GM08714 (cell line): ENCODE results near the gene FMN1.
"Not testable (repeated sequence)": the region's sequence is repeated elsewhere in the genome, so short reads cannot be mapped to it uniquely, and the experiment has no call there.

Experiments
- H3K4me3 ChIP-seq: fragments of 200-500 bp; sonication (Bioruptor generic); 2 replicates; pipeline ENCODE4 v1.5.1; 2014; ENCODE audit warnings: mild to moderate bottlenecking, low read length, inconsistent platforms
- ZNF274 ChIP-seq: IDR thresholded peaks from 2 replicates; pipeline ENCODE4 v1.6.1; 2012; ENCODE audit warnings: mild to moderate bottlenecking, low read depth, low read length

Gene FMN1

DNA sequence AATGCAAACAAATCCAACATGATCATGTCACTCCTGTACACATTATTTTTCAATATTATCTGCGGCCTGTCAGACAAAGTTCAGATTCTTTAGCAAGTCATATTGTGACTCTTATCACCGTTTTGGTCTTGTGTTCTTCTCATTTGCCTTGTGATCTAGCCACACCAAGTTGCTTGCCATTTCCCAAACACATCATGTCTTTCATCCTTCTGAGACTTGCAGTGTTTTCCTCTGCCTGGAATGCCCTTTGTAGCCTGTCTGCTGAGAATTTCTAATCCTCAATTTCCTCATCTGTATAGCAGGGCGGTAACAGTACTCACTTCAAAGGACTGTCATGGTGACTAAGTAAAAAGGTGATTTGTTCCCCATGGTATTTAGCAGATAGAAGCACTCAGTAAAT, 341.7 kb downstream of the FMN1 start:
- no peak for TF ChIP-seq ZNF274
- no peak overlapping the region for H3K4me3 ChIP-seq

DNA sequence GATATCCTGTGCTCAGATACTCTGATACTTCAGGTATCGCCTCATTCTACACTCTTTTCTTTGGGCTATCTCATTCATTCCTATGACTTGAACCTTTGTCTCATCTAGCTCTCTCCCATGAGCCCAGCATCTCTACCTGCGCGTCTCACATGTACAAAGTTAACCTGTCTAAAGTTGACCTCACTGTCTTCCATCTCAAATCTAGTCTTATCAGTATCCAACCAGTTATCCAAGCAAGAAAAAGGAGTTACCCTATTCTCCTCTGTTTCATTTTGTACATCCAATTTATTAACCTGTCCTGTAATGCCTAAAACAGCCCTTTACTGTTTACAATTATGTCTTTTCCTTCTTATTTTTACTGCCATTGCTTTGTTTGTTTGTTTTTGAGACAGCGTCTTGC, 342.5 kb downstream of the FMN1 start:
- no peak for TF ChIP-seq ZNF274
- H3K4me3 ChIP-seq = no peak overlapping the region

DNA sequence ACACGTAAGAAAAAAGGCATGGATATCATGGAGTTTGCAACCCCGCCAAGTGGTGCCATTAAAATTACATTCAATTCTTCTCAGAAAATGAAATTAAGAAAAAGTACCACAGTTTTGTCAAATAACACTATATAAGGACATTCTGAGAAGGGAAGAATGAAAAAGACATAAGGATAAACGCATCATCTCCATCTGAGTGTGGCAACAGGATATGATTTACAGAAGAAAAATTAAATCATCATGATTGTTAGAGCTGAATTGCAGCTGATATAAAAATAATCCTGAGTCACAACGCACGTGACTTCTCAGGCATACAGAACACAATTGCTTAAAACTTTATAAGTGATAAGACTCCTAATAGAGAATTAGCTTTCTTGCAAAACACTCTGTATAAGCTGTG, 342.9 kb downstream of the FMN1 start:
- TF ChIP-seq ZNF274 = no peak
- no peak overlapping the region for H3K4me3 ChIP-seq

DNA sequence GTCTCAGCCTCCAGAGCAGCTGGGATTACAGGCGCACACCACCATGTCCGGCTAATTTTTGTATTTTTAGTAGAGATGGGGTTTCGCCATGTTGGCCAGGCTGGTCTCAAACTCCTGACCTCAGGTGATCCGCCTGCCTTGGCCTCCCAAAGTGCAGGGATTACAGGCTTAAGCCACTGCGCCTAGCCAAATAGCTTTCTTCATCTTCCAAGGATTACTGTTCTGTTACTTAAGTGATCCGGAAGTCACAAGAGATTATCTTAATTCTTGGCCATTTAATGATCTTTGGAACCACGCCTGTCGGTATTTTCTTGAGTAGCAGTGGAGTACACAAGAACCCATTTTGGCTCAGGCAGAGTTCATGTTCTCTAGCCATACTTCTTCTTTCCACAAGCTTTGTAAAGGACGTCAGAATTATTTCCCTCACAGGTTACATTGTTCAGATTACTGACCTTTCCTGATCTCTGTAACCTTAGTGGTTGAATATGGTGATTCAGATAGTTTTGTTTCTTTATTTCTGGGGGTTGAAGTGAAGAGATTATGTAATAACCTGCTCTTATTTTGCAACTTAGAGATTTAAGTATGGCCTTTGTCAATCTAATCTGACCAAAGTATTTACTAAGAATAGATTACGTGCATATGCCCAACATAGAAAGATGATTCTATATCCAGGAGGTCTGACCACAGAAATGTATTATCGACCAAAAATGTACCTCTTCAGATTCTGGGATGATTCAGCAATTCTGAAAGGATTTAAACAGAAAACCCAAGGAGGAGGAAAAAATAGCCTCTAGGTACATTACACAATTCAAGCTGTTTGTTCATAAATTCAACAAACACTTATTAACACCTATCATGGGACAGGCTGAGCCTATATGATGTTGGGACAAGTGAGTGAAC, 344.5 kb downstream of the FMN1 start:
- no peak for TF ChIP-seq ZNF274
- H3K4me3 ChIP-seq = no peak overlapping the region

DNA sequence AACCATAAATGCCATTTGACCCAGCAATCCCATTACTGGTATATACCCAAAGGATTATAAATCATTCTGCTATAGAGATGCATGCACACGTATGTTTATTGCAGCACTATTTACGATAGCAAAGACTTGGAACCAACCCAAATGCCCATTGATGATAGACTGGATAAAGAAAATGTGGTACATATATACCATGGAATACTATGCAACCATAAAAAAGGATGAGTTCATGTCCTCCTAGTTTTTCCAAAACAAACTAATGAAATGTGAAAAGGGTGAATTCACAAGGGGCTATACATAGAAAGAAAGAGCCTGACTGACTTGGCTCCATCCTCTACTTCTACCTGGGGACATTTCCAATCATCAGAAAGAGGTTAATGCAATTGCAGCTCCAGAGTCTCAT, 347.8 kb downstream of the FMN1 start:
- not testable (repeated sequence) for H3K4me3 ChIP-seq

DNA sequence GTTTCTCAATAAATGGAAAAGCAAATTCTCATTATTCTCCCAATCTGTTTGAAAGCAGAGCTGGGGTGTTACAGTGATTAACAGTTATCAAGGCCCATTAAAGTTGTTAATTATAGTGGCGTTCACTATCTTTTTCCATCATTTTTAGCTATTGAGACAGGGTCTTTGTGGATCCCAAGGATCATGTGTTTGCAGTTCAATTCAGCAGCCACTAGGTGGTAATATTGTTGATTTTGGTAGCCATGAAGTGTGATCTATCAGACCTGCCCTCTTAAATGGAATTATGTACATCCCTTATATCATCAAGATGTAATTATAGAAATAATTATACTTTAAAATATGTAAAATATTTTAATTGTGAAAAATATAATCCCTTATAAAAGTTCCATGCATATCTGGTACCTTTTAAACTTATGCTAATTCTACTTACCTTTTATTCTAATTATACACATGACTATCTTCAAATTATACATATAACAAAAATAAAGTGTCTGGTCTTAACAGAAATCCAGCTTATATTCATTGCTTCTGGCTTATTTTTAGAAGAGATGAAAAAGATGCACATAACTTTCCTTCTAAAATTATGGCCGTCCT, 350.3 kb downstream of the FMN1 start:
- no peak for TF ChIP-seq ZNF274
- H3K4me3 ChIP-seq = no peak overlapping the region

DNA sequence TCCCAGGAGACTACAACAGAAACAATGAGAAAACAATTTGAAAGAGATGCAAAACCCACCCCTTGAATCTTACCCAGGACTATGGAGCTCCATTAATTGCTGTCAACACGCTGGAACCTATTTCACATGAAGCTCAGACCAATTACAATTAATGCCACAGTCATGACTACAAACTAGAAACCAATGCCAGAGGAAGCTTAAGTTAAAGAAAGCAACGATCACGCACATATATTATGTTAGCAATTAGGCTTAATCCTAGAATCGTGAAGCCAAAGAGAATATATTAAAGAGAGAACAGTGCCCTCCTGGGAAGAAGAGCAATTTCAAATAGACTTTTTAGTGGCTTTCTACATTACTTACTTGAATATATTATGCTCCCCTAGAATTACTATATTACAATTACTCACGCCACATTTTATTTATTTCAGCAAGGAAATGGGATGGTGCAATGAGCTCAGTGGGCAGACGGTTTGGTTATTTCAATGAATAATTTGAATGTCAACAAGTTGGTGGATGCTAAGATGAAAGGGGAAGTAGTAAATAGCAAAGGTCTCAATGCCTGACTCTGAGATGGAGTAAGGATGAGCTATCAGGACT, 351.2 kb downstream of the FMN1 start:
- no peak for TF ChIP-seq ZNF274
- H3K4me3 ChIP-seq = no peak overlapping the region

DNA sequence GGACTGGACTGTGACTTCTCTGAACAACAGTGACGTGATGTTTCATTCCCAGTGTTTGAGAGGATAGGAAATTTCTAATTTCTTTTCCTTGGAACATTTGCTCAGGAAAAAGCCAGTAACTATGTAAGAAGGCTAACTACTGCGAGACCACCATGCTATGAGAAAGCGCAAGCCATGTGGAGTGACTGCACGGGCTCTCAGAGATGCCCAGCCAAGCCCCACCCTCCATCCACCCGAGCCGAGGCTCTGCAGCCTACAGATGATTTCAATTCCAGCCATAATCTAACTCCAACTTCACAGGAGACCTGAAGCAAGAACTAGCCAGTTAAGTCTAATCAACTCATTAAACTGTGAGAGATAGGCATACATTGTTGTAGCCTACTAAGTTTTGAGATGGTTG, 352.4 kb downstream of the FMN1 start:
- no peak for TF ChIP-seq ZNF274
- H3K4me3 ChIP-seq = no peak overlapping the region

DNA sequence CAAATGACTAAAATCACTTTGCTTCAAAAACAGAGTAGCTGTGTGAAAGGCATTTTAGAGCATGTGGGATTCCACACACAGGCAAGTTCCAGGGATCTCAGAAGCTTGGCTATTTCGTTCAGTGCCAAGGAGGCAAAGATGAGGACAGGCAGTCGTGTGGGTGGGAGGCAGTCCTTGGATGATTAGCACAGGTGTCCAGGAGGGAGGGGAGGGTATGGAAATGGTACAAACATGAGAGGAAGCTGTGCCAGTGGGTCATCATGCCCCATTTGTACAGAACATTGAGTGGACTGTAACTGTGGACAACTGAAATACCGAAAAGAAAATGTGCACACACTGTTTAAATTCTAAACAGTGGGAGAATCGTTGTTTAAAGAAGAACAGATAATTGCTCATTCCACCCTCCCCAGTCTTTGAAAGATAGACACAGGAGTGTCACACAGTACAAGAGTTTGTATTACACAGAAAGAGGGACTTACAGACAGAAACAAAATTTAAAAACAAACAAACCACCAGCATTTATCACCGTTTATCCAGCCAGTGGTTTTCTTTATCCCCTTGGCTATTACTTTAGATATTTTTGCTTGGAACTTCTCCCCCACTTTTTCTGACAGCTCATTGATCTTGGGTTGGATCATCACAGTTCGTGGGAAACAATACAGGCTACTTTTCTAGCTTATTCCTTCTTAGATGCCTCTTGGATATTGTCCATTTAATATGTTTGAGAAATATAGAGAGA, 353.8 kb downstream of the FMN1 start:
- TF ChIP-seq ZNF274 = no peak
- no peak overlapping the region for H3K4me3 ChIP-seq

DNA sequence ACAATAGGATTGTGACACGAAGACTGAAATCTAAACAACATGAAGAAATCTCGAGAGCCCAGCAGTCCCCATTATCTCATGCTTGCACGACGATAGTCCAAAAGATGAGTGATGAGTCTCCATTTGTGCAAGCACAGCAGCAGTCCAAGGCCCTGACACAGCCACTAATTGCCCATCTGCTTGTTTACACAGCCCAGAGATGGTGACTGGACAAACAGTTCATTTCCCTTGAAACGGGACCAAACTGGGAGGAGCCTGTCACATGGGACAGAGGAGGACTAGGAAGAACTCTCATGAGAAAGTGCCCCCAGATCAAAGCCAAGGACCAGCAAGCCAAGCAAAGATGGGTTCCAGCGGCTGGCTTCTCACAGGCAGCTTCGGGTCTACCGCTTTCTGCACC, 355.7 kb downstream of the FMN1 start:
- H3K4me3 ChIP-seq = no peak overlapping the region
- TF ChIP-seq ZNF274 = no peak

DNA sequence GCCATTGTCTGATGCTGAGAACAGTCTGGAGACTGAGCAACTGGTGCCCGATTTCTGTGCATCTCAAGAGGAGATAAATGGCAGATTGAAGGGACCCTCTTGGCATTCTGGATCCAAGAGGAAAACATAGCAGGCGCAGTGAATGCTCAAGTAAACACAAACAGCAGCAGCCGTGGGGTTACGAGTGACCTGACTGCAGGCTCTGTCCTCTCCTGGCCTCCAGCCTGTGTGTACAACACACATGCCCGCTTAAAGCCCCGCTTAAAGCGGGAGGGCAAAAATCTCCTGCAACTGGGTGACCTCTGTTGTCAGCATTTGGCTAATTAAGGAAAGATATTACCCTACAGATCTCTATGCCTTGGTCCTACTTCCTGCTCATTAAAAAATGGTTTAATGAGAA, 356.2 kb downstream of the FMN1 start:
- H3K4me3 ChIP-seq = no peak overlapping the region
- TF ChIP-seq ZNF274 = no peak

DNA sequence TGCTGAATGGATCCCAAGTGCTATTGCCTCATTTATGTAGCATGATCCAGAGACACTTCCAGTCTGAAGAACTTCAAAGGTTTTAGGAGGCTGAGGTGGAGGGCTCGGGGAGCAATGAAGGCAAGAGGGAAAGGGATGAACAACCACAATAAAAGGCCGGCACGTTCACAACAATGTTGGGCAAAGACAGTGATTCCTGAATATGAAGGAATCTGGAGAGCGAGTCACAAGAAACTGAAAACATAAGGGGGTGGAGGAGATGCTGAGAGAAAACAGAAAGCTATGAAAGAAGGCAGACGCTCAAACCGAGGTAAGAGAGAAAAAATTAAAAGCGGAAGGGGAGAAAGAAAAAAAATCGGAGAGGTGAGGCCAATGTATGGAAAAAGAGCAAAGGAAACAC, 356.6 kb downstream of the FMN1 start:
- TF ChIP-seq ZNF274 = no peak
- H3K4me3 ChIP-seq = no peak overlapping the region

DNA sequence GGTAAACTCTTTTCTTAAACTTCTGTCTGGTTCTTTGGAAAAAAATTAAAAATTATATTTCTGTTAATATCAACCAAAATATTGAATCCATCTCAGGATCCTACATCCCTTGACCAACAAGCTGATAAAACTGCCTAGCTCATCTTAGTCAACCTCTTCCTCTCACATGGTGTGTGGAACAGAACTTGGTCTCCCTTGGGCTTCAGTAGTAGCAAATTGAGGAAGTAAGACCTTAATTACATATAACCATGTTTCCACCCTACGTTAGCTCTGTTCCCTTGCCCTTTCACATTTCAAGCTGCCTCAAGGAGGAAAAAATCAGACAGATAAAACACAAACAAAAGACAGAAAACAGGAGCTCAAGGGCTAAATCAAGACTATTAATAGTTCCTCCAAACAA, 360.4 kb downstream of the FMN1 start:
- TF ChIP-seq ZNF274 = no peak
- H3K4me3 ChIP-seq = no peak overlapping the region

DNA sequence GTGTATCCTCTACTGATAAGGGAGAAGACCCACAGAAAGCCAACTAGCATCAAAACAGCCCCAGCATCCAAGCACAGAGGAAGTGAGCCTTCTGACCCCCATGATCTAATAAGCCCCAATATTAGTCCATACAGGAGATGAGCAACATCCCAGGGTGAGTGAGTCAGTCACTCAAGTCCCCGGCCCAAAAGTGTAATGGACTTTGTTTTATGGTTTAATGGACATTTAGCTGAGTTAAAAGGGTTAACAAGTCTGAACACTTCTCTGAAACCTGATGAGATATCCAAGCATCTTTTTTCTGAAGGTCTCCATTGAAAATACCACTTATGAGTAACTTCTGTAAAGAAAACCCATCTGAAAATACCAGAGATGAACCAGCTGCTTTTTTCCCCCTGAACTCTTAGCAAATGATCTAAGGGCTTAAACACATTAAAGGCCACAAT, 361.1 kb downstream of the FMN1 start:
- no peak overlapping the region for H3K4me3 ChIP-seq
- TF ChIP-seq ZNF274 = no peak
